HCT116 (cell line): ENCODE measurements around the gene GJB2. TPM values are rescaled to one million over a fixed set of nuclear protein-coding genes. Genes with fewer than 3 reads are reported as not detected.

Experiments
- ATAC-seq: fragments of 200-7000 bp; cut with Tn5 transposase; 2 replicates; pipeline ENCODE4 v1.9.1; 2020; ENCODE audit warnings: mild to moderate bottlenecking, moderate library complexity
- BruUV-seq: library from RNA; stranded (reverse); fragments of 400-500 nt; replicated peaks from 2 replicates; lab custom pipeline; 2021; lab: Mats Ljungman, UMichigan
- CTCF ChIA-PET: fragments of 300-600 bp; sonication (Branson Sonifier 250); formaldehyde crosslinking; loops from one replicate; lab custom pipeline; 2021; ENCODE audit warnings: antibody characterized with exemption; lab: Charles Lee
- POLR2A ChIA-PET: fragments of 300-600, 350-600 bp; sonication (Branson Sonifier 250); formaldehyde crosslinking; loops from one replicate; lab custom pipeline; 2021; ENCODE audit warnings: antibody characterized with exemption; lab: Charles Lee
- RAD21 ChIA-PET, 2 experiments: fragments of 300-600 bp; sonication (Branson Sonifier 250); formaldehyde crosslinking; loops; one replicate each; lab custom pipeline; 2023; ENCODE audit warnings: low total read pairs in 2 of 2; ENCODE audit not compliant: uncharacterized antibody in 2 of 2, unreplicated experiment in 2 of 2, low non-redundant PET in 1 of 2; lab: Charles Lee
- DNase-seq: peaks from one replicate; pipeline ENCODE4 v3.0.0-alpha.2; 2010; ENCODE audit warnings: low read depth, low spot score
- H2AFZ ChIP-seq: fragments of 200-600 bp; shearing (Covaris generic), sonication (generic); 2 replicates; pipeline ENCODE4 v1.6.1; 2017; ENCODE audit warnings: low read depth, mixed run types, mixed read lengths, antibody characterized with exemption, low read length; ENCODE audit not compliant: poor library complexity, severe bottlenecking
- H3K27ac ChIP-seq: 2 replicates; pipeline ENCODE4 v1.5.1; 2012; ENCODE audit warnings: low read depth, low read length
- H3K27me3 ChIP-seq: fragments of 200-600 bp; sonication (generic); 2 replicates; pipeline ENCODE4 v1.6.1; 2016; ENCODE audit warnings: mixed run types, low read length, mixed read lengths; ENCODE audit not compliant: insufficient read depth
- H3K36me3 ChIP-seq, 2 experiments: fragments of 200-500 bp in 1 of 2; fragments of 200-600 bp in 1 of 2; sonication (Bioruptor generic) in 1 of 2; sonication (generic) in 1 of 2; 2 replicates each; pipeline versions ENCODE4 v1.5.1 to v1.6.1; 2014 to 2016; ENCODE audit warnings: low read length in 2 of 2, inconsistent platforms in 1 of 2, mixed read lengths in 1 of 2, mixed run types in 1 of 2; ENCODE audit not compliant: insufficient read depth in 2 of 2, control insufficient read depth in 1 of 2
- H3K4me1 ChIP-seq, 2 experiments: fragments of 200-600 bp in 1 of 2; sonication (generic) in 1 of 2; 2 replicates each; pipeline versions ENCODE4 v1.5.1 to v1.6.1; 2012 to 2017; ENCODE audit warnings: low read length in 2 of 2, inconsistent platforms in 1 of 2, mild to moderate bottlenecking in 1 of 2, mixed read lengths in 1 of 2, mixed run types in 1 of 2, moderate library complexity in 1 of 2; ENCODE audit not compliant: insufficient read depth in 2 of 2, control insufficient read depth in 1 of 2
- H3K4me2 ChIP-seq: fragments of 200-600 bp; sonication (generic); 2 replicates; pipeline ENCODE4 v1.6.1; 2017; ENCODE audit warnings: mixed run types, low read length, mixed read lengths
- H3K4me3 ChIP-seq, 2 experiments: fragments of 200-600 bp in 1 of 2; sonication (generic) in 1 of 2; replicated peaks in 1 of 2; 2 replicates each; pipeline ENCODE4 v1.5.1; 2011 to 2016; ENCODE audit warnings: low read length in 2 of 2, control low read depth in 1 of 2, low read depth in 1 of 2, mild to moderate bottlenecking in 1 of 2, mixed read lengths in 1 of 2, mixed run types in 1 of 2
- H3K79me2 ChIP-seq: fragments of 200-600 bp; sonication (generic); 2 replicates; pipeline ENCODE4 v1.6.1; 2017; ENCODE audit warnings: mild to moderate bottlenecking, mixed run types, low read length, moderate library complexity, mixed read lengths; ENCODE audit not compliant: insufficient read depth
- H3K9ac ChIP-seq: fragments of 200-600 bp; sonication (generic); 2 replicates; pipeline ENCODE4 v1.6.1; 2016; ENCODE audit warnings: low read length, mixed read lengths
- H3K9me2 ChIP-seq: fragments of 200-600 bp; sonication (generic), shearing (Covaris generic); 2 replicates; pipeline ENCODE4 v1.6.1; 2017; ENCODE audit warnings: mixed run types, mild to moderate bottlenecking, moderate library complexity; ENCODE audit not compliant: insufficient read depth
- H3K9me3 ChIP-seq, 2 experiments: fragments of 200-500 bp in 1 of 2; fragments of 200-600 bp in 1 of 2; sonication (Bioruptor generic) in 1 of 2; sonication (generic) in 1 of 2; 2 replicates each; pipeline ENCODE4 v1.6.1; 2014 to 2017; ENCODE audit warnings: low read length in 2 of 2, mixed read lengths in 2 of 2, inconsistent platforms in 1 of 2, low read depth in 1 of 2, mild to moderate bottlenecking in 1 of 2, mixed run types in 1 of 2, moderate library complexity in 1 of 2; ENCODE audit not compliant: control insufficient read depth in 1 of 2, insufficient read depth in 1 of 2
- H4K20me1 ChIP-seq: fragments of 200-600 bp; sonication (generic), shearing (Covaris generic); 2 replicates; pipeline ENCODE4 v1.6.1; 2017; ENCODE audit warnings: mixed run types, mild to moderate bottlenecking, moderate library complexity; ENCODE audit not compliant: insufficient read depth
- CBX3 ChIP-seq: IDR thresholded peaks from 2 replicates; pipeline ENCODE4 v1.6.1; 2012; ENCODE audit warnings: low read depth
- EGR1 ChIP-seq: IDR thresholded peaks from 2 replicates; pipeline ENCODE4 v1.6.1; 2012; ENCODE audit warnings: low read depth
- FOSL1 ChIP-seq: IDR thresholded peaks from 2 replicates; pipeline ENCODE4 v1.6.1; 2012; ENCODE audit warnings: low read depth
- JUND ChIP-seq: IDR thresholded peaks from 2 replicates; pipeline ENCODE4 v1.6.1; 2012
- MAX ChIP-seq: IDR thresholded peaks from 2 replicates; pipeline ENCODE4 v1.6.1; 2012
- POLR2A ChIP-seq: IDR thresholded peaks from 2 replicates; pipeline ENCODE4 v1.7.0; 2011; ENCODE audit warnings: borderline replicate concordance; ENCODE audit not compliant: insufficient read depth, insufficient read length; ENCODE audit errors: extremely low read depth
- RAD21 ChIP-seq: IDR thresholded peaks from 2 replicates; pipeline ENCODE4 v1.6.1; 2012; ENCODE audit warnings: low read depth, mild to moderate bottlenecking
- TCF7L2 ChIP-seq: IDR thresholded peaks from 2 replicates; pipeline ENCODE4 v1.7.0; 2011; ENCODE audit warnings: borderline replicate concordance, inconsistent platforms; ENCODE audit not compliant: insufficient read depth, insufficient read length; ENCODE audit errors: extremely low read depth
- YY1 ChIP-seq: IDR thresholded peaks from 2 replicates; pipeline ENCODE4 v1.6.1; 2011; ENCODE audit warnings: low read length, low read depth, moderate library complexity, mild to moderate bottlenecking; ENCODE audit not compliant: insufficient replicate concordance; ENCODE audit errors: extremely low read depth
- ZFX ChIP-seq: fragments of 450-650 bp; IDR thresholded peaks from 2 replicates; pipeline ENCODE4 v1.6.1; 2017
- intact Hi-C: fragments of 100-400 bp; cut with micrococcal nuclease; formaldehyde crosslinking; loops from 2 replicates; pipeline ENCODE4 v1.10.0; 2022
- total RNA-seq: library from RNA; stranded (reverse); gene quantifications from one replicate; pipeline ENCODE4 v1.2.1, GENCODE V29; 2021; ENCODE audit not compliant: unreplicated experiment

Gene GJB2
- total RNA-seq, 1 experiment from 2014 or later: 44.7 TPM

GRCh38 chr13:20241593-20241992 is 48.9 kb upstream of the GJB2 start:
- H3K9me3 ChIP-seq: no peaks in the 10 kb centered on the region
- no peaks in the 10 kb centered on the region for H3K79me2 ChIP-seq
- no peak overlapping the region for H2AFZ ChIP-seq
- POLR2A ChIA-PET: no interaction called here
- no peaks in the 10 kb centered on the region for H3K4me1 ChIP-seq
- DNase-seq (no peak), ATAC-seq (no peak)
- BruUV-seq: no TSS peak
- H3K4me2 ChIP-seq: no peak overlapping the region
- TF ChIP-seq FOSL1 (no peak), JUND (no peak), POLR2A (no peak), YY1 (no peak), RAD21 (no peak), ZFX (no peak), CBX3 (no peak), EGR1 (no peak)
- no peaks in the 10 kb centered on the region for H3K9me2 ChIP-seq
- H3K9ac ChIP-seq: no peak overlapping the region
- H3K4me3 ChIP-seq: no peak overlapping the region
- CTCF ChIA-PET: no interaction called here
- no peaks in the 10 kb centered on the region for H4K20me1 ChIP-seq
- RAD21 ChIA-PET: no interaction called here
- H3K27me3 ChIP-seq: no peaks in the 10 kb centered on the region
- H3K36me3 ChIP-seq: no peaks in the 10 kb centered on the region
- intact Hi-C loops: no loop called here
- no peak overlapping the region for H3K27ac ChIP-seq

GRCh38 chr13:20239748-20240147 is 47.0 kb upstream of the GJB2 start:
- no peak overlapping the region for H3K4me3 ChIP-seq
- ChIA-PET RAD21 (no interaction called here), CTCF (no interaction called here), POLR2A (no interaction called here)
- H3K9me3 ChIP-seq: no peaks in the 10 kb centered on the region
- no peak overlapping the region for H3K9ac ChIP-seq
- H2AFZ ChIP-seq: no peak overlapping the region
- H3K4me1 ChIP-seq: no peaks in the 10 kb centered on the region
- no peaks in the 10 kb centered on the region for H3K9me2 ChIP-seq
- no TSS peak for BruUV-seq
- no peaks in the 10 kb centered on the region for H3K36me3 ChIP-seq
- intact Hi-C loops: no loop called here
- TF ChIP-seq POLR2A (no peak), CBX3 (no peak), MAX (no peak), TCF7L2 (no peak)
- no peaks in the 10 kb centered on the region for H3K27me3 ChIP-seq
- no peaks in the 10 kb centered on the region for H4K20me1 ChIP-seq
- H3K4me2 ChIP-seq: no peak overlapping the region
- H3K27ac ChIP-seq: no peak overlapping the region
- no peaks in the 10 kb centered on the region for H3K79me2 ChIP-seq
- no peak for DNase-seq
- ATAC-seq: no peak
